CD1c-positive myeloid dendritic cell (primary cell): ENCODE data around the gene THEMIS.
"Not testable (repeated sequence)": the region's sequence is repeated elsewhere in the genome, so short reads cannot be mapped to it uniquely, and the experiment has no call there.

Source experiments
- DNase-seq: peaks from one replicate; pipeline ENCODE4 v3.0.0-alpha.2; 2016; ENCODE audit errors: extremely low spot score

THEMIS gene

DNA sequence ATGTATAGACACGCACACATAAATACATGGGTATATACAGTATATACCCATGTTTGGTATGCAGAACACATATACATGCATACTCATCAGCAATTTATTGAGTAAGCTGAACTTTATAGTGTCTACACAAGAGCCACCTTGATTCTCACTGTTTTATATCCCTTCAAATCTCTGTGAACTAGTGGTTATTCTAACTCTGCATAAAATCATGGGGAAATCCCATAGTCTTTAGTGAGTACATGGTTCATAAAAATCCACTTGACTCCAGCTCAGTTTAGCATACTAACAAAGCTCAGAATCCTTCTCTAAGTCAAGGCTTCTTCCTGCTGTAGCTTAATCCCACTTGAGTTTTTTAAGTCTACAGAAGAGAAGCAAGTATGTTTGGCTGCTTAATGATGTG lies 104.1 kb downstream of the THEMIS start:
- DNase-seq: no peak

DNA sequence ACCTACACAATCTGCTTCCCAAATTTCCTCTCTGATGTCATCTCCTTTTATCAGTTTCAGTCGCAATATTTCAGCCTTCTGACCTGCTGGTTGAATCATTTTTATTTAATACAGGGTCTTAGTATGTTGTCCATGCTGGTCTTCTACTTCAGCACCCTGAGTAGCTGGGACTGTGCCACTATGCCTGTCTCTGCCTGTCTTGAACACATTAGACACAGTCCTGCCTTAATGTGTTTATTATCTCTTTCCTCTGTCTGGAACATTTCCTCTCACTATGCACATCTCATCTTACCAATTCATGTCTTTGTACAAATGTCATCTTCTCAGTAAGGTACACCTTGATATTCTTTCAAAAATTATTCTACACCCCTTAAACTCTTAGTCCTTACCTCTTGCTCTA lies 106.5 kb downstream of the THEMIS start:
- DNase-seq: no peak

DNA sequence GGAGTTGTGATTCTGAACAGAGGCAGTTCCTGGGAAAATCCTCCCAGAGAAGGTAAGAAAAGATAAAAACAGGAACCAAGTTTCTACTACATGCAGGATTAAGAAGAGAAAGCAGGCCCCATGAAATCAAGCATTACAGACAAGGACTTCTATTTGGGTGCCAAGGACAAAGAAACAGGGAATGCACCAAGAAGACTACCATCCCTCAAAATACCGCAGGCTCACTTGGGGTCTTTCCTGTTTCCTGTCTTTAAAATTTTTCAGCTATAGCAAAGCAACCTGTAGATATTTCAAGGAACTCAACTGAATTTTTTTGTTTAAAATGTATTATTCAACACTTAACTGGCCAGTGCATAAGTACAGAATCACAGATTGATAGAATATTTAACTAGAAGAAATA lies 107.5 kb downstream of the THEMIS start:
- no peak for DNase-seq

DNA sequence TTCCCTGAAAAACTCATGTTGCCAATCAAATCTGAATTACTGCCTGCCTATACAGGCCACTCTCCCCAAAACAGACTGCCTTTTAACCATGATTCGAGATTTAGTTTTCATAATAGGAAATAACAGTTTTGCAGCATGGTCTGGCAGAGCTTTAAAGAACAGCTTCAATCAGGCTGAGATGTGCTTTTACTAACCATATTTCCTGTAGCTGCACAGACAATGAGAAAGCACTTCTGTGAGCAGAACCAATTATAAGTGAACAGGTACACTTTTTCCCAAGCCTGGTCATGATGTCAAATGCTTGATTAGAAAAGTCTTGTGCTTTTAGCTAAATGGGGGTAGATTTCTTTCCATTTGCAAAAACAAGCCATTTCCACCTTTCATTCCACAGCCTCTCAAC lies 108.2 kb downstream of the THEMIS start:
- no peak for DNase-seq

DNA sequence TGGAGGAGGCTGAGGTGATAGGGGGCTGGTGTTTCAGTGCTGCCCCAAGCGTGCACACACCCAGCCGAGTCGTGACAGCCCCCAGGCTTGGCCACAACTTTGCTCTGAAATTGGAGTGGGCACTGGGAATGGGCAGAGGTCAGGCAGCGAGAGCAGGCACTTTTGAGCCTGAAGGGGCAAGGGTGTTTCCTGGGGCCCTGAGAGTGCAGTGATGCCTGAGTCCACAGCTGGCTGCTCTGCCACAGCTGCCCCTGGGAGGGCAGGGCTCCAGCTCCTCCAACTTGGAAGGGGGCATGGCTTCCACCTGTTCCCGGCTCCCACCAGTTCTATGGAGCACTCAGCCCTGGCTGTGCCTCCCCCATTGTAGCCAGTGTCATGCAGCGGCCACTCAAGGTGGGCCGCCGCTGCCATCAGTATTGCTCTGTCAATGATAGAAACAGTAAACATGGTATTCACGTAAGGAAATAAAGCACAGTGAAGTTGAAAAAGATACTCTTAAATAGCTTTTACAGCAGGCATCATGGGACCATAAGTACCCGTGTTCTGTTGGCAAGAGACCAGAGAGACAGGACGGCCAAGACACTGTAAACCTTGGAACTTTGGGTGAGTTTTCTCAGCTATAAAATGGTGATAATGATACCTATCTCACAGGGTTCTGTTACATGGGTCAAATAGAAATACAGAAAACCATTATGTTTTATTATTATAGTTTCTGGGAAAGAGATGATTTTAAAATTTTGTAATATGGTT lies 108.9 kb downstream of the THEMIS start:
- DNase-seq: no peak

DNA sequence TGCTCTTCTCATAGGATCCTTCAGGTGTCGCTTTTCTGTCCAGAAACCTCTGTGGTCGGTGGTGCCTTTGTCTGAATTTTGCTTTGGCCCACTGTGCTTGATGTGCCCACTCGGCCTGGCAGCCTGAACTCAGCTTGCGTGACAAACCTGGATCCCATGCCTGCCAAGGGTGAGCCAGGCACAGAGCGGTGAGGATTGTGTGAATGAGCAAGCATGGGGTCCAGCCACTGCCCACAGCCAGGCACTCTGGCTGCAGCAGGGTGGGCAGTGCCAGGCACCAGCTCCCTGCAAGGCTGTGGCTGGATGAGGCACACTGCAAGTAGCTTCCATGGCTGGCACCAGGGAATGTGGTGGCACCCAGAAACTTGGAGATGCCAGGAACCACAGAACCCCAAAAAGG lies 110.3 kb downstream of the THEMIS start:
- no peak for DNase-seq

DNA sequence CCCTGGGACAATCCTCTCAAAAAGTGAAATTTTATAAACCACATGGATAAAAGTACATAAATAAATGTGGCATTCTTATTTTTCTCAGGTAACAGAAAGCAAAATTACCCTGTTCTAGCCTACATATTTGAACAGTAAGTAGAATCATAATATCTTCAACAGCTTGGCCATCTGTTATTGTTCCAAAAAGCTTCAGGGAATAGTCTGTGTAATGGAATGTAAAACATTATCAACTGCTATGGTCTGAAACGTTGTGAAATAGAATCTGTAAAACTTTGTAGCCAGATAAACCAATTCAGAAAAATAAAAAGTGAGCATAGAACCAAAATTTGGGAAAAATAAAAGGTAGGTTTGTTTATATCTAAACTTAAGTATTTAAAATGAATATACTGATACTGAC lies 114.7 kb downstream of the THEMIS start:
- no peak for DNase-seq

DNA sequence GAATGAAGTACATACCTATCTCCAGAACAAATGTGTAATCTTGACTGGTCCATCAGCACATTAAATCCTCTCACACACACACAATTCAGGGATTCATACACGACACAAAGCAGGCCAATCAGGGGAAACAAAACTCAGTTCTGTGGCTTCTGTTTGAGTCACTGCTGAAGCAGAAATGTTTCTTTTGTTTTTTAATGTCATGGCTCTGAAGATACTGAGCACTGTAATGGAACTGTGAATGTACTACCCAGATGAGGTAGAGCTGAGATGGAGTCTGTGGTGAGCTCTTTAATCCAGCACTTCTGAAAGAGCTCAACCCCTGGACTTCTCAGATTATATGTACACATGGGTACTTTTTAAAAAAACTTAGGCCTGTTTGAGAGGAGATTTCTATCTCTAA lies 116.4 kb downstream of the THEMIS start:
- DNase-seq: no peak

DNA sequence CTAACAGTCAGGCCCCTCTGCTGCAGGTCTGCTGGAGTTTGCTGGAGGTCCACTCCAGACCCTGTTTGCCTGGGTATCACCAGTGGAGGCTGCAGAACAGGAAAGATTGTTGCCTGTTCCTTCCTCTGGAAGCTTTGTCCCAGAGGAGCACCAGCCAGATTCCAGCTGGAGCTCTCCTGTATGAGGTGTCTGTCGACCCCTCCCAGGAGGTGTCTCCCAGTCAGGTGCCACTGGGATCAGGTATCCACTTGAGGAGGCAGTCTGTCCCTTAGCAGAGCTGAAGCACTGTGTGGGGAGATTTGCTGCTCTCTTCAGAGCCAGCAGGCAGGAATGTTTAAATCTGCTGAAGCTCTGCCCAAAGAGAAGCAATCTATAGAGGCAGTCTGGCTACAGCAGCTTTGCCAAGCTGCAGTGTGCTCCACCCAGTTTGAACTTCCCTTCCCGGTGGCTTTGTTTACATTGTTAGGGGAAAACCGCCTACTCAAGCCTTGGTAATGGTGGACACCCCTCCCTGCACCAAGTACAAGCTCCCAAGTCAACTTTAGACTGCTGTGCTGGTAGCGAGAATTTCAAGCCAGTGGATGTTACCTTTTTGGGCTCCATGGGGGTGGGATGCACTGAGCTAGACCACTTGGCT lies 119.1 kb downstream of the THEMIS start:
- not testable (repeated sequence) for DNase-seq

DNA sequence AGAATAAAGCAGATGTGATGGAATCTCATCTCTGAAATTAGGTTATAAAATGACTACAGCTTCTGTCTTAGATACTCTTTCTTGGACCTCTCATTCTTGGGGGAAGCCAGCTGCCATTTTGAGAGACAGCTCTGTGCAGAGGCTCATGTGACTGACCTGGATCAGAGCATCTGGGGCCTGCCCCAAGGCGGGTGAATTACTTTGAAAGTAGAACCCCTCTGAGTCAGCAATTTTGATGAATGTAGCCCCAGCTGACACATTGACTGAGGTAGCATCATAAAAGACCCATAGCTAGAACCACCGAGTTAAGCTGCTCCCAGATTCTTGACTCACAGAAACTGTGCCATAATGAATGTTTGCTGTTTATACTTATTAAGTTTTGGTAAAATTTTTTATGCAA lies 124.5 kb downstream of the THEMIS start:
- no peak for DNase-seq

DNA sequence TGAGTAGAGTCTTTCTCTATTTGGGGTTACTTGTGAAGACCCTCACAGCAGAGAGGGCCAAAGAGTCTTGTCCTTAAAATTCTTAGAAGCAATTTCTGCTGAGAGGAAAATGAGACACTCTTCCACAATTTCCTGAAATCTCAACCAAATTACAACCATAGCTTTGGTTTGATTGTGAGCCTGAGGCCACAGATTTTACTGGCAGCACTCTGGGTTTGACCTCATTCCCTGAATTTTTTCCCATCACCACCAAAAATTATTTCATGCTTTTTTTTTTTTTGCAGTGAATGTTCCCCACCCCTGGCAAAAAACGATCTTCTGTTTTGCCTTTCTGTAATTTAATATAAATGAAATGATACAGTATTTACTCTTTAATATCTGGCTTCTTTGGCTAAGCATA lies 125.5 kb downstream of the THEMIS start:
- DNase-seq: no peak

DNA sequence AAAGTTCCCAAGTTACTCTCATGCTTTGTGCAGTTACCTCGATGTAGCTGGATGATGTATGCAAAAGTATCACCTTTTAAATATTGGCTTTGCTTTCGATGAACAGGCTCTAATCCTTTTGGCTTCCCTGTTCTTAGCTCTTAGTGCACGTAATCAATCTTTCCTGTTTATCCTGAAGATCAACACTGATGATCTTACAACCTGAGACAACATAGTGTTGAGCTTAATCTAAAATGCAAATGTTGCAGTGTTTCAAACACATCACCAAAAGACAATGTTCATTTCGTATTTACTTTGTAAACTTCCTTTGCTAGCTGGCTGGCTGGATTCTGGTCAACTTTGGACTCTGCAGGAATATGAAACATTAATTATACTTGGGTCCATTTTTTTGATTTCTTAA lies 132.1 kb downstream of the THEMIS start:
- DNase-seq: no peak

DNA sequence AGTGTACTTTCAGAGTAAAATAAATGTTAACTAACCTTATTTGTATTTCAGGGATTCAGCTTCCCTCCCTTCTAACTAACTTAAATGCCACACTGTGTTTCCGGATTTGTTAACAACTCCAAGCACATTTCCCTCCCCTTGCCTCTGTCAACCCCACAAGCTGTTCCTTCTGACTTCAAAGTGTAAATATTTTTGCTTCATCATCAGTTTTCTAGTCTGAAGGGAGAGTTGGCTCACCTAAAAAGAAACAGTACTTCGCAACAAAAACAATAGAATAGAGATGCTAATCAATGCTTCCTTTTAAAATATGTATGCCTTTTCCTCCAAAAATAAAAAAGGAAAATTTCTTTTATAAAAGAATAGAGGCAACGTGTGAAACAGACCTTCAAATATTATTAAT lies 132.6 kb downstream of the THEMIS start:
- no peak for DNase-seq

DNA sequence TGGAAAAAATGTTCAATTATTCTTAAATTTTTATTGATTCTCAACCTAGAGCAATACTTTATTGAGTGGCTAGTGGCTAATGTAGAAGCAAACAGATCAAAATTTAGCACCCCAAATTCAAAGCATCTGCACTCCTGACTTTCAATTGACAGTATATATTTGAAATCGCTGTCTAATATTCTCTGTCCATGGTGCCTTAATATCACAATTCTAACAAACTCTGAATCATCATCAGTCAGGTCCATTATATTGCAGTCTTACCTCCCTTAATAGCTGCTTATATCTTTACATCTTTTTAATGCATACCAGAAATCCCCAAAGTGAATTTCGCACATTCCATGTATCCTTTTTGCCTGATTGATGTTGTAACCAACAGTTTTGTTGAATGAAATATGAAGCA lies 134.9 kb downstream of the THEMIS start:
- DNase-seq: no peak

DNA sequence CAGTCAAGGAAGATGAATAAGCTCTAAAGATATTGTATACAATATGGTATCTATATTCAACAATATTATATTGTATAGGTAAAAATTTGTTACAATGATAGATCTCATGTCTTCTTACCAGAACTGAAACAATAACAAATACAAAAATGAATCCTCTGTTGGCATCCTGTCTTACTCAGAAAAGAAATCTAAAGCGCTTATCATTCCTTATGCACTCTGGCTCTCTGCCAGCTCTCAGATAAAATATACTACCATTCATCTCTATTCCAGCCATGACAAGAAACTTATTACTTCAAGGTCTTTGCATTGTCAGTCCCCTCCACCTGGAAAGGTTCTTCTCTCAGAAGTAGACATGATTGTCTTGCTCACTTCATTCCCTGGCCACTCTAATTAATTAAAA lies 138.6 kb downstream of the THEMIS start:
- DNase-seq: no peak

DNA sequence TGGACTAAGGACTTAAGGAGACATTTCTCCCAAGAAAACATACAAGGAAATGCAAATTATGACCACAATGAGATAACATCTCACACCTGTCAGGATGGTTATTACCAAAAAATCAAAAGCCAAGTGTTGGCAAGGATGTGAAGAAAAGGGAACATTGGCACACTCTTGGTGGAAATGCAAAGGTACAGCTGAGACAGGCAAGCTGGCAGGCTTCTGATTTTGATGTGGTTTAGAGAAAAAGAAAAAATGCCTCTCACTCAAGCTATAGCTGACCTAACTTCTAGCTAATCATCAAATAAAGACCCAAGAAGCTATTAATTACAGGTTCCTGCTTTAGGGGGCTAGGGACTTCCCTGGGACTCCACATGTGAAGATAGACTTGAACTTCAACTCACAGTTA lies 139.8 kb downstream of the THEMIS start:
- DNase-seq: no peak

DNA sequence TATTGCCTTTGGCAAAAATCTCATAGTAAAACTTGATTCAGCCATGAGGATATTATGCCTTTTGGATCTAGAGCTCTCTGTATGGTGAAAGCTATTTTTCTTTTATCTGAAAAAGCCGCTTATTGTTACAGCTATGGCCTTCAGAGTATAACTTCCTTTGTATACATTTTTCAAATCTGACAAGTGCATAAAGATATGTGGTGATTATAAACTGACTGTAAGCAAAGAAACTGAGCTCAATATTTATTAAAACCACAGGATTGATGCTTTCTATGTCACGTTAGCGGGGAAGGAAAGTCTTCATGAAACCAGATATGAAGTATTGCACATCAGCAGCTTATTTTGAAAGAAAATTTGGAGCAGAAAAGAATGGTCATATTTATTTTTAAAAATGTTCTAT lies 151.8 kb downstream of the THEMIS start:
- DNase-seq: no peak

DNA sequence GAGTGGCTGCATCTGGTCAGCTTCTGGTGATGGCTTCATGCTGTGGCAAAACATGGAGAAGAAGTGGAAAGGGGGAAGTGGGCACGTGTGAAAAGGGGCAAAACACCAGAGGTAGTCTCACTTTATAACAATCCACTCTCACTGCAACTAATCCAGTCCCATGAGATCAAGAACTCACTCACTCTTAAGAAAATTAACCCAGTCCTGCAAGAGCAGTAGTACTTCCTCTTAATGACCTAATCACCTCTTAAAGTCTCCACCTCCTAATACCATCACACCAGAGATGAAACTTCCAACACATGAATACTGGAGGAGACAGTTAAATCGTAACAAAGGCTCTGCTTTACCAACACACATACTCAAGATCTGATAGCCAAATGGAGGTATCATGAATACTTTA lies 152.6 kb downstream of the THEMIS start:
- DNase-seq: no peak

DNA sequence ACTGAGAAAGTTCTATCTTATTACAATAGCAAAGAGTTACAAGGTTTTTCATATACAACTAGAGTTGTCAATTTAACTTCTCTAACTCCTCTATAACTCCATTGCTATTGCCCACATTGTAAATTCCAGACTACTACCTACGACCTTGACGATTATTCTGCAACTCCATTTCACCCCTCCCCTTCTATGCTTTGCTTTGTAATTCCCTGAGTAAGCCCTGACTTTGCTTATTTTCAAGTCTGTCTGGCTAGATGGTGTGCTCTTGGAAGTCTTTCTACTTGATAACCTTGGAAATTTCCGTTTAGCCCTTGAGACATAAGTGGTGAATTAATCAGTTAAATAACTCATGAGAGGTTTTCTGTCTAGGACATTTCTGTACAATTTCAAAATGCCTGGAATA lies 162.4 kb downstream of the THEMIS start:
- no peak for DNase-seq

DNA sequence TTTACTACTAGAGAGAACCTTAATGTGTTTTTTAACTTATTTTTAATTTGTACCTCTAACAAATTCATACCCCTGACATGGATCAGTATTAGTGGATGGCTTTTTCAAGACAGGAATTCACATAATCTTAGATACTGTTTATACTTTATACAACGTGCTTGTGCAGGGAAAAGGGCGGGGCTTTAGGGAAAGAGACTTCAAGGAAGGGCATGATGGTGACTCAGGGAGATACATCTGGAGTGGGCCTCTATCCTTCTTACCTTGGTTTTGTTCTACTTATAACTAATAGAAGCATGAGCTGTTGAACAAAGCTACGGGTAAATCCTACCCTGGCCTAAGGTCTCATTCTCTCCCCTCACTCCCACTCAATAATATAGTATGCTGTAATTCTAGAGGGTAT lies 163.1 kb downstream of the THEMIS start:
- no peak for DNase-seq

DNA sequence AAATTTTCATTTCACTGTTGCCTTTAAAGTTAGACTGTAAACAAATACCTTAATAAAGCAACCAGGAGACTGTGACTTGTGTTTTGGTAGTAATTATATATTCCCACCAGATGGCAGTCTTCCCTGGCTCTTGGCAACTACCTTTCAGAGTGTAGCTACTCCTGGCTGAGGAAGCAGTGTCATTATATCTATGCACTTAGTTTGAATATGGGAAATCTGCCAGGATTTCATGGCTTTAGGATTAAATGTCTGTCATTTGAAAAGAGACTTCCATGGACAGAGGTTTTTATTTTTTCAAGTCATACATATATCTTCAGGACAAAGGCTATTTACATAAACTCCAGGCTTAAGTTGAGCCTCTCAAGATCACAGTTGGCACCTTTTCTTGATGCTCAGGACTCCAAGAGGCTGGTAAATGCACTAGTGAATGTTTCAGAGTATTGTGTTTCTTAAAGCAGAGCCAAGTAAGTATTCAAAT lies 163.8 kb downstream of the THEMIS start:
- DNase-seq: peak; percentile 60

DNA sequence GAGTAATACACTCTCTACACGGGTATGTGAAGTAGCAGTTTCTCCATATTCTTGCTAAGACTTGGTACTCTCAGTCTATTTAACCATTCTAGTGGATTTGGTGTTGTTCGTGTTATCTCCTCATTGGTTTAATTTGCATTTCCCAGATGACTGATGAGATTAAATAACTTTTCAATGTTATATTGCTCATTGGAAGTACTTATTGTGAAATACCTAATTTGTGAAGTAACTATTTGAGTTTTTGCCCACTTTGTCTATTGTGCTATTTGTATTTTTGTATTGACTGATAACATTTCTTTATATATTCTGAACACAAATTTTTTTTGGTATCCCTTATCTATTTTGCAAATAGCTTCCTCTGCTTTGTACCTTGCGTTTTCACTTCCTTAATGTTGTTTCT lies 167.9 kb downstream of the THEMIS start:
- no peak for DNase-seq

DNA sequence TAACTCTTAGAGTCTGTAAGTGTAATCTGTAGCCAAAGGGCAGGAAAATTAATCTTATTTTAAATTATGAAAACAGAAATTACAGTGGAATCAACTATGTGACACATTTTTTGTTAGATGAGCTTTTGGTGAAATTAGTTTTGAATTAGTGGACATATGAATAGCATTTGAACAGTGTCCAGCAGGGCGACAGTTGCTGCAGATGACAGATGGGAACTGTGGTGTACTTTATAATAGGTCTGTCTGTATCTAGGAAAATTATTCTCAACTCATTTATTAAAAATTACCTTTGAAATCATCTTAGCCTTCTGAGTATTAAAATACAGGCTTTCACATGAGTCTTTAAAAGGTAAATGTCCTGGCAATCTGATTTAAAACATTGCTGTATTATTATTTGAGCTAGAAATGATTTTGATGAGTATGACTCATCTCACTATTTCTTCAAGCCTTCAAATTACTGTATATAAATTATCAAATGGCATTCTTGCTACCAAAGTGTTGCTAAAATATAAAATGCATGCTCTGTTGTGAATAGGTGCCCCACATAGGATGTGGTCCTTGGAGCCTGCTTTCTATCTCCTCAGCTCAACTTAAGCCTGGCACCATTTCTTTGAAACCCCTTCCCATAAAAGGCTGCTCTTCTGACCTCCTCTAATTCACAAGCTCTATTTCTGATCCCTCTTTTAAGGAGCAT lies 173.5 kb downstream of the THEMIS start:
- no peak for DNase-seq
